ENCODE measurements around the gene PODN. TPM values are rescaled to one million over a fixed set of nuclear protein-coding genes. Genes with fewer than 3 reads are reported as not detected.

PODN gene
- total RNA-seq, 1 donor from 2014 or later, result 4.6 TPM

GRCh38 chr1:53068314-53069099 lies 6.5 kb downstream of the PODN start:
- no peak for DNase-seq (ENCODE audit: low spot score in 2 of 2, unreplicated experiment in 2 of 2)
- Mint-ChIP-seq H3K27ac (no peak overlapping the region), H3K4me1 (peaks cover under 1% of the 10 kb centered on the region), H3K4me3 (no peak overlapping the region), H3K9me3 (no peaks in the 10 kb centered on the region), H3K27me3 (ENCODE audit: low read depth) (peaks cover 23% of the 10 kb centered on the region), H3K36me3 (no peaks in the 10 kb centered on the region)
- no peak for TF ChIP-seq CTCF (IDR thresholded peaks at IDR 0.05; ENCODE audit: unreplicated experiment)

GRCh38 chr1:53069265-53069662 lies 7.3 kb downstream of the PODN start:
- peaks cover 15% of the 10 kb centered on the region for H3K27me3 Mint-ChIP-seq (ENCODE audit: low read depth)
- TF ChIP-seq CTCF (IDR thresholded peaks at IDR 0.05; ENCODE audit: unreplicated experiment), result no peak
- no peak for DNase-seq (ENCODE audit: low spot score in 2 of 2, unreplicated experiment in 2 of 2)
- no peaks in the 10 kb centered on the region for H3K36me3 Mint-ChIP-seq
- H3K9me3 Mint-ChIP-seq, result no peaks in the 10 kb centered on the region
- H3K27ac Mint-ChIP-seq, result no peak overlapping the region
- H3K4me1 Mint-ChIP-seq, result no peaks in the 10 kb centered on the region
- H3K4me3 Mint-ChIP-seq, result no peak overlapping the region

- H3K27me3 Mint-ChIP-seq (ENCODE audit: low read depth), result peaks cover 10% of the 10 kb centered on the region
- no peak for DNase-seq (ENCODE audit: low spot score in 2 of 2, unreplicated experiment in 2 of 2)
- no peak overlapping the region for H3K4me3 Mint-ChIP-seq
- TF ChIP-seq CTCF (IDR thresholded peaks at IDR 0.05; ENCODE audit: unreplicated experiment), result no peak
- no peak overlapping the region for H3K27ac Mint-ChIP-seq
- H3K36me3 Mint-ChIP-seq, result no peaks in the 10 kb centered on the region
- no peaks in the 10 kb centered on the region for H3K4me1 Mint-ChIP-seq
- H3K9me3 Mint-ChIP-seq, result no peaks in the 10 kb centered on the region
Measured at GRCh38 chr1:53069663-53070327, 7.8 kb downstream of the PODN start.

GRCh38 chr1:53070621-53071020 lies 8.6 kb downstream of the PODN start:
- no peak for TF ChIP-seq CTCF (IDR thresholded peaks at IDR 0.05; ENCODE audit: unreplicated experiment)
- Mint-ChIP-seq H3K36me3 (no peaks in the 10 kb centered on the region), H3K27ac (no peak overlapping the region), H3K4me3 (no peak overlapping the region), H3K9me3 (no peaks in the 10 kb centered on the region), H3K27me3 (ENCODE audit: low read depth) (peaks cover 3% of the 10 kb centered on the region), H3K4me1 (no peaks in the 10 kb centered on the region)
- peak in 1 of 2 experiments; percentile 20 for DNase-seq (ENCODE audit: low spot score in 2 of 2, unreplicated experiment in 2 of 2)

- Mint-ChIP-seq H3K4me3 (no peak overlapping the region), H3K36me3 (no peaks in the 10 kb centered on the region), H3K9me3 (no peaks in the 10 kb centered on the region), H3K4me1 (no peaks in the 10 kb centered on the region), H3K27me3 (ENCODE audit: low read depth) (peaks cover 1% of the 10 kb centered on the region), H3K27ac (no peak overlapping the region)
- peak in 1 of 2 experiments; percentile 21 for DNase-seq (ENCODE audit: low spot score in 2 of 2, unreplicated experiment in 2 of 2)
- no peak for TF ChIP-seq CTCF (IDR thresholded peaks at IDR 0.05; ENCODE audit: unreplicated experiment)
Measured at GRCh38 chr1:53071167-53071865, 9.3 kb downstream of the PODN start.
